ENCODE data around the gene CHST1.

Gene CHST1

GRCh38 chr11:45599161-45599943 is 66.1 kb downstream of the CHST1 start:
- DNase-seq = no peak

All from hematopoietic multipotent progenitor cell treated with erythropoietin and hydrocortisone succinate and interleukin-3 and kit ligand, for 6 days (in vitro differentiated cells).